ENCODE data around the gene GGT6. TPM values are rescaled to one million over a fixed set of nuclear protein-coding genes. Genes with fewer than 3 reads are reported as not detected.
"Not testable (repeated sequence)": the region's sequence is repeated elsewhere in the genome, so short reads cannot be mapped to it uniquely, and the experiment has no call there.

Gene GGT6
- polyA plus RNA-seq, 1 experiment = not detected

GRCh38 chr17:4580291-4580690 is 19.9 kb upstream of the GGT6 start:
- Histone ChIP-seq H3K4me3 (ENCODE audit: low read depth, low read length) (no peak overlapping the region), H3K36me3 (ENCODE audit: control insufficient read depth, insufficient read depth, low read length) (no peaks in the 10 kb centered on the region), H3K27me3 (ENCODE audit: control insufficient read depth, insufficient read depth, low read length) (peaks cover 33% of the 10 kb centered on the region)
- no peak for DNase-seq (ENCODE audit: low read depth)
- ChIA-PET POLR2A (no interaction called here), CTCF (interaction anchor here (0.8 to 2.6 kb wide), 3 partner anchors 13 to 17 kb away, joined by 3 to 16 read pairs (median 6); no protein-coding TSS in a partner anchor)
- TF ChIP-seq, protein P1, sequence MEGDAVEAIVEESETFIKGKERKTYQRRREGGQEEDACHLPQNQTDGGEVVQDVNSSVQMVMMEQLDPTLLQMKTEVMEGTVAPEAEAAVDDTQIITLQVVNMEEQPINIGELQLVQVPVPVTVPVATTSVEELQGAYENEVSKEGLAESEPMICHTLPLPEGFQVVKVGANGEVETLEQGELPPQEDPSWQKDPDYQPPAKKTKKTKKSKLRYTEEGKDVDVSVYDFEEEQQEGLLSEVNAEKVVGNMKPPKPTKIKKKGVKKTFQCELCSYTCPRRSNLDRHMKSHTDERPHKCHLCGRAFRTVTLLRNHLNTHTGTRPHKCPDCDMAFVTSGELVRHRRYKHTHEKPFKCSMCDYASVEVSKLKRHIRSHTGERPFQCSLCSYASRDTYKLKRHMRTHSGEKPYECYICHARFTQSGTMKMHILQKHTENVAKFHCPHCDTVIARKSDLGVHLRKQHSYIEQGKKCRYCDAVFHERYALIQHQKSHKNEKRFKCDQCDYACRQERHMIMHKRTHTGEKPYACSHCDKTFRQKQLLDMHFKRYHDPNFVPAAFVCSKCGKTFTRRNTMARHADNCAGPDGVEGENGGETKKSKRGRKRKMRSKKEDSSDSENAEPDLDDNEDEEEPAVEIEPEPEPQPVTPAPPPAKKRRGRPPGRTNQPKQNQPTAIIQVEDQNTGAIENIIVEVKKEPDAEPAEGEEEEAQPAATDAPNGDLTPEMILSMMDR (IDR thresholded peaks at IDR 0.05; ENCODE audit: insufficient read depth, low read depth, low read length) = no peak

GRCh38 chr17:4579678-4580077 is 19.3 kb upstream of the GGT6 start:
- ChIA-PET POLR2A (no interaction called here), CTCF (interaction anchor here (1.8 to 2.6 kb wide), 2 partner anchors 13 to 15 kb away, joined by 6 to 16 read pairs; no protein-coding TSS in a partner anchor)
- Histone ChIP-seq H3K36me3 (ENCODE audit: control insufficient read depth, insufficient read depth, low read length) (no peaks in the 10 kb centered on the region), H3K27me3 (ENCODE audit: control insufficient read depth, insufficient read depth, low read length) (peaks cover 30% of the 10 kb centered on the region), H3K4me3 (ENCODE audit: low read depth, low read length) (no peak overlapping the region)
- TF ChIP-seq, protein P1 (IDR thresholded peaks at IDR 0.05; ENCODE audit: insufficient read depth, low read depth, low read length) = no peak
- no peak for DNase-seq (ENCODE audit: low read depth)

- H3K27me3 ChIP-seq (ENCODE audit: control insufficient read depth, insufficient read depth, low read length) = peaks cover 24% of the 10 kb centered on the region
- H3K4me3 ChIP-seq (ENCODE audit: low read depth, low read length); H3K36me3 ChIP-seq (ENCODE audit: control insufficient read depth, insufficient read depth, low read length); DNase-seq (ENCODE audit: low read depth); POLR2A ChIA-PET: not testable (repeated sequence)
- CTCF ChIA-PET = interaction anchor here (2.9 kb wide), 1 partner anchor 12 kb away, joined by 12 read pairs; no protein-coding TSS in a partner anchor
These were observed 18.0 kb upstream of the GGT6 start for GRCh38 chr17:4578349-4578748.

DNA sequence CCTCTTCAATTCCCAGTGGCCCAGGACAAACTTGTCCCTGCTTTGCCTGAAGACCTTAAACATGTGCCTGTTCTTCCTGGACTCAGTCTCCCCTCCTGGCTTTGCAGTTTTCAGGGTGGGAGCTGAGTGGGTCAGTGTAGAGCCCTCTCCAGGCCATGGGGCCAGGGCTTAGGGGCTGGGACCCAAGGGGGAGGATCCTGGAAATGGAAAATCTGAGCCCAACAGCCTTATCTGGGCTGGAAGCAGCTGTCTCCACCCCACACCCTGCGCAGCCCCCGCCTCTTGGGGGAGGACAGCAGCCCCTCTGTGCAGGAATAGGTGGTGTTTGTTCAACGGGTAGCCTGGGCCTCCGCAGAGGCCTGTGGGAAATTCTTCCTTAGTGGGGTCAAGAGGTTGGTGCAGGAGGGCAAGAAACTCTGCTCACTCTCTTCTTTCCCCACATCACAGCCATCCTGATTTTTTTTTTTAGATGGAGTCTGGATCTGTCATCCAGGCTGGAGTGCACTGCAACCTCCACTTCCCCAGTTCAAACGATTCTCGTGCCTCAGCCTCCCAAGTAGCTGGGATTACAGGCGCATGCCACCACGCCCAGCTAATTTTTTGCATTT is 17.1 kb upstream of the GGT6 start:
- TF ChIP-seq, protein P1 (IDR thresholded peaks at IDR 0.05; ENCODE audit: insufficient read depth, low read depth, low read length) = no peak
- no peak for DNase-seq (ENCODE audit: low read depth)
- ChIA-PET POLR2A (no interaction called here), CTCF (interaction anchor here (0.9 to 2.9 kb wide), 3 partner anchors 11 to 48 kb away, joined by 3 to 12 read pairs (median 5); no protein-coding TSS in a partner anchor)
- no peak overlapping the region for H3K4me3 ChIP-seq (ENCODE audit: low read depth, low read length)
- H3K27me3 ChIP-seq (ENCODE audit: control insufficient read depth, insufficient read depth, low read length) = peaks cover 16% of the 10 kb centered on the region
- H3K36me3 ChIP-seq (ENCODE audit: control insufficient read depth, insufficient read depth, low read length) = no peaks in the 10 kb centered on the region

DNA sequence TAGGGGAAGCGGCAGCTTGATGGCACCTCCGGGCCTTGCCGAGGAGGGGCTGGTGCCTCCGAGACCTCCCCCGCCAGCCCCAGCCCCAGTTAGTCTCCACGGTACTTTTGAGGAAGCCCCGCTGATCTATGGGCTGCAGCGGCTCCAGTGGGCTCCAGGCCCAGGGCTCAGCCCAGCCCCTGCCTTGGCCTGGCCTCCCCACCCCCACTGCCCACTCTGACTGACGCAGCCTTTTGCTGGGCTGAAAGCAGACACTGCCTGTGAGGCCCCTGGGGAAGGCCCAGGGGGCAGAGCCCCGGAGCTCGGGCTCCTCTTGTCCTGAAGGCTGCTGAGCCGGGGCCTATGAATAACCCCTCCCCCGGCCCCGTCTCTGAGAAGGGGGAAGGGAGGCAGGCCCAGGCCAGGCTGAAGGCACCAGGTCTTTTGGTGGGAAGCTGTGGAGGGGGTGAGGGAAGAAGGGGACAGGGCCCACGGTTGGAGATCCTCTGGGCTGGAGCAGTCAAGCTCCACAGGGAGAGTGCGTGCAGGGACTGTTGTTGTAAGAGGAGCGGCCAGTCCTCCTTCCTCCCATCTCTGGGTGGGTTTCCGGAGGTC is 16.4 kb upstream of the GGT6 start:
- H3K4me3 ChIP-seq (ENCODE audit: low read depth, low read length) = no peak overlapping the region
- ChIA-PET CTCF (interaction anchor here (0.9 to 2.9 kb wide), 3 partner anchors 10 to 48 kb away, joined by 3 to 12 read pairs (median 5); no protein-coding TSS in a partner anchor), POLR2A (interaction anchor here (0.6 kb wide), 1 partner anchor 347 kb away, joined by 4 read pairs; no protein-coding TSS in a partner anchor)
- no peaks in the 10 kb centered on the region for H3K36me3 ChIP-seq (ENCODE audit: control insufficient read depth, insufficient read depth, low read length)
- peaks cover 12% of the 10 kb centered on the region for H3K27me3 ChIP-seq (ENCODE audit: control insufficient read depth, insufficient read depth, low read length)
- TF ChIP-seq, protein P1 (IDR thresholded peaks at IDR 0.05; ENCODE audit: insufficient read depth, low read depth, low read length) = no peak
- no peak for DNase-seq (ENCODE audit: low read depth)
